ENCODE measurements around the gene HMGCL. TPM values are rescaled to one million over a fixed set of nuclear protein-coding genes. Genes with fewer than 3 reads are reported as not detected.

Gene HMGCL
- total and polyA plus RNA-seq, 2 of the 13 experiments (the other 11 are each of a cell fraction or from before 2014, with no cell fraction given): 21.3 to 41.4 TPM

GRCh38 chr1:23800400-23801337, 24.6 kb downstream of the HMGCL start, which contains the start of gene GALE (continued):
- TF ChIP-seq CREB1 (IDR thresholded peaks at IDR 0.05) (peak; percentile 84), CREB1 (CRISPR knock-in tag; IDR thresholded peaks at IDR 0.05) (peak; percentile 93), TFE3 (CRISPR knock-in tag; IDR thresholded peaks at IDR 0.05) (no peak; the same call in 1 of the 2 replicates), GLMP (CRISPR knock-in tag; IDR thresholded peaks at IDR 0.05; ENCODE audit: borderline replicate concordance) (no peak), ZNF501 (CRISPR knock-in tag; IDR thresholded peaks at IDR 0.05) (peak; percentile 72; the same call in 1 of the 2 replicates), ZBTB46 (CRISPR knock-in tag; IDR thresholded peaks at IDR 0.05; ENCODE audit: borderline replicate concordance) (no peak), ZNF362 (CRISPR knock-in tag; IDR thresholded peaks at IDR 0.05; ENCODE audit: borderline replicate concordance) (no peak), ISX (CRISPR knock-in tag; conservative IDR thresholded peaks at IDR 0.05) (no peak), TEAD3 (CRISPR knock-in tag; optimal IDR thresholded peaks at IDR 0.05; ENCODE audit: borderline replicate concordance) (no peak), MAFK (conservative IDR thresholded peaks at IDR 0.05 in 1 of 2, IDR thresholded peaks at IDR 0.05 in 1 of 2; ENCODE audit: low read length in 2 of 2) (no peak), THAP8 (CRISPR knock-in tag; IDR thresholded peaks at IDR 0.05; ENCODE audit: borderline replicate concordance) (no peak), EP300 (IDR thresholded peaks at IDR 0.05; ENCODE audit: low read depth in 2 of 2, low read length in 2 of 2) (peak in 1 of 2 experiments; percentile 34; a peak in 1 of 4 replicates), EP300 (CRISPR knock-in tag; IDR thresholded peaks at IDR 0.05; ENCODE audit: borderline replicate concordance) (no peak), ZNF549 (CRISPR knock-in tag; IDR thresholded peaks at IDR 0.05) (no peak), ZNF230 (CRISPR knock-in tag; IDR thresholded peaks at IDR 0.05) (peak; percentile 21; the same call in 1 of the 2 replicates), MED13 (CRISPR knock-in tag; IDR thresholded peaks at IDR 0.05) (no peak), ZNF639 (CRISPR knock-in tag; conservative IDR thresholded peaks at IDR 0.05) (peak; percentile 66; the same call in 1 of the 2 replicates), CSRNP2 (CRISPR knock-in tag; conservative IDR thresholded peaks at IDR 0.05; ENCODE audit: low read depth) (peak; percentile 23; the same call in 1 of the 2 replicates)
